HEK293 (cell line): Measurements from ENCODE around the gene BACE1.

Source experiments
- CTCF ChIP-seq: fragments of 450-650 bp; formaldehyde crosslinking; IDR thresholded peaks from 2 replicates; pipeline ENCODE4 v1.5.1; 2016; ENCODE audit warnings: missing biosample characterization, missing genetic modification characterization
- MZF1 ChIP-seq: fragments of 450-650 bp; formaldehyde crosslinking; IDR thresholded peaks from 2 replicates; pipeline ENCODE4 v1.5.1; 2017; ENCODE audit warnings: missing biosample characterization, missing genetic modification characterization, borderline replicate concordance
- SCRT2 ChIP-seq: fragments of 450-650 bp; formaldehyde crosslinking; IDR thresholded peaks from 2 replicates; pipeline ENCODE4 v1.5.1; 2016; ENCODE audit warnings: missing biosample characterization, missing genetic modification characterization
- SP2 ChIP-seq: fragments of 450-650 bp; formaldehyde crosslinking; IDR thresholded peaks from 2 replicates; pipeline ENCODE4 v1.5.1; 2016; ENCODE audit warnings: missing biosample characterization, missing genetic modification characterization
- ZBTB10 ChIP-seq: fragments of 450-650 bp; formaldehyde crosslinking; IDR thresholded peaks from 2 replicates; pipeline ENCODE4 v1.5.1; 2016; ENCODE audit warnings: missing biosample characterization, missing genetic modification characterization
- ZNF121 ChIP-seq: fragments of 450-650 bp; formaldehyde crosslinking; IDR thresholded peaks from 2 replicates; pipeline ENCODE4 v1.5.1; 2016; ENCODE audit warnings: missing biosample characterization, missing genetic modification characterization
- ZNF132 ChIP-seq: fragments of 450-650 bp; formaldehyde crosslinking; IDR thresholded peaks from 2 replicates; pipeline ENCODE4 v1.5.1; 2017; ENCODE audit warnings: missing biosample characterization, missing genetic modification characterization, borderline replicate concordance
- ZNF184 ChIP-seq: fragments of 450-650 bp; IDR thresholded peaks from 2 replicates; pipeline ENCODE4 v1.5.1; 2018; ENCODE audit warnings: missing biosample characterization, mild to moderate bottlenecking, missing genetic modification characterization
- ZNF26 ChIP-seq: fragments of 450-650 bp; formaldehyde crosslinking; IDR thresholded peaks from 2 replicates; pipeline ENCODE4 v1.5.1; 2016; ENCODE audit warnings: missing biosample characterization, missing genetic modification characterization
- ZNF391 ChIP-seq: fragments of 450-650 bp; formaldehyde crosslinking; IDR thresholded peaks from 2 replicates; pipeline ENCODE4 v1.5.1; 2016; ENCODE audit warnings: low read depth, missing biosample characterization, missing genetic modification characterization, borderline replicate concordance
- ZNF488 ChIP-seq: fragments of 450-650 bp; formaldehyde crosslinking; IDR thresholded peaks from 2 replicates; pipeline ENCODE4 v1.5.1; 2016; ENCODE audit warnings: missing biosample characterization, missing genetic modification characterization
- ZNF785 ChIP-seq: fragments of 450-650 bp; formaldehyde crosslinking; IDR thresholded peaks from 2 replicates; pipeline ENCODE4 v1.5.1; 2016; ENCODE audit warnings: missing biosample characterization, missing genetic modification characterization
- ZSCAN30 ChIP-seq: fragments of 450-650 bp; IDR thresholded peaks from 2 replicates; pipeline ENCODE4 v1.5.1; 2018; ENCODE audit warnings: missing biosample characterization, mild to moderate bottlenecking, missing genetic modification characterization, moderate library complexity

- no peak for TF ChIP-seq ZNF26 (tag by site-specific recombination)
- no peak for TF ChIP-seq CTCF
- TF ChIP-seq ZNF132 (tag by site-specific recombination), result no peak
- no peak for TF ChIP-seq MZF1
- TF ChIP-seq ZNF391 (tag by site-specific recombination), result no peak
- TF ChIP-seq ZNF488 (tag by site-specific recombination), result no peak
- no peak for TF ChIP-seq ZSCAN30 (tag by site-specific recombination)
- no peak for TF ChIP-seq SP2
- no peak for TF ChIP-seq ZNF121 (tag by site-specific recombination)
- no peak for TF ChIP-seq SCRT2 (tag by site-specific recombination)
- TF ChIP-seq ZNF184 (tag by site-specific recombination), result no peak
- TF ChIP-seq ZNF785 (tag by site-specific recombination), result no peak
- no peak for TF ChIP-seq ZBTB10 (tag by site-specific recombination)
These were observed 17.9 kb downstream of the BACE1 start for GRCh38 chr11:117298195-117298594.
